IMR-90 (cell line): Measurements from ENCODE around the gene EXOC1L. TPM values are rescaled to one million over a fixed set of nuclear protein-coding genes. Genes with fewer than 3 reads are reported as not detected.

ENCODE experiments used
- ATAC-seq: fragments of 200-7000 bp; cut with Tn5 transposase; 2 replicates; pipeline ENCODE4 v1.9.1; 2020; ENCODE audit warnings: low read depth, mild to moderate bottlenecking, moderate library complexity
- BruUV-seq: library from RNA; stranded (reverse); fragments of 400-500 nt; replicated peaks from 2 replicates; lab custom pipeline; 2021; lab: Mats Ljungman, UMichigan
- CTCF ChIA-PET: fragments of 300-600 bp; formaldehyde crosslinking; extraction: SDS; loops from one replicate; lab custom pipeline; 2021; ENCODE audit warnings: antibody characterized with exemption; lab: Yijun Ruan, JAX
- POLR2A ChIA-PET: fragments of 300-600 bp; sonication (Branson Sonifier 250); formaldehyde crosslinking; loops from one replicate; lab custom pipeline; 2022; ENCODE audit warnings: antibody characterized with exemption; ENCODE audit not compliant: unreplicated experiment; lab: Charles Lee
- DNase-seq: peaks from one replicate; pipeline ENCODE4 v3.0.0; 2013
- H2AFZ ChIP-seq: replicated peaks from 2 replicates; pipeline ENCODE3; 2013; ENCODE audit warnings: low read length, mild to moderate bottlenecking; ENCODE audit not compliant: poor library complexity
- H2AK5ac ChIP-seq: 2 replicates; pipeline ENCODE4 v1.6.1; 2013; ENCODE audit warnings: low read depth, low read length, inconsistent platforms
- H2AK9ac ChIP-seq: replicated peaks from 2 replicates; pipeline ENCODE3; 2013; ENCODE audit warnings: mild to moderate bottlenecking, low read depth, low read length, moderate library complexity; ENCODE audit not compliant: poor library complexity
- H2BK120ac ChIP-seq: 2 replicates; pipeline ENCODE4 v1.6.1; 2013; ENCODE audit warnings: low read depth, low read length, inconsistent platforms
- H2BK15ac ChIP-seq: 3 replicates; pipeline ENCODE4 v1.6.1; 2013; ENCODE audit warnings: low read depth, low read length, inconsistent platforms
- H2BK20ac ChIP-seq: 2 replicates; pipeline ENCODE4 v1.6.1; 2013; ENCODE audit warnings: low read depth, mild to moderate bottlenecking, inconsistent platforms, low read length, moderate library complexity
- H2BK5ac ChIP-seq: 2 replicates; pipeline ENCODE4 v1.6.1; 2013; ENCODE audit warnings: mild to moderate bottlenecking, low read depth, low read length, inconsistent platforms; ENCODE audit not compliant: poor library complexity, severe bottlenecking
- H3K14ac ChIP-seq: replicated peaks from 2 replicates; pipeline ENCODE4 v1.6.1; 2013; ENCODE audit warnings: low read depth, low read length, inconsistent platforms
- H3K18ac ChIP-seq: 2 replicates; pipeline ENCODE4 v1.6.1; 2013; ENCODE audit warnings: low read depth, low read length, control low read depth
- H3K23ac ChIP-seq: 2 replicates; pipeline ENCODE4 v1.6.1; 2013; ENCODE audit warnings: low read depth, low read length, inconsistent platforms
- H3K27ac ChIP-seq: 2 replicates; pipeline ENCODE4 v1.5.1; 2013; ENCODE audit warnings: mild to moderate bottlenecking, control low read depth, low read length; ENCODE audit not compliant: insufficient read depth
- H3K27me3 ChIP-seq: 2 replicates; pipeline ENCODE4 v1.6.1; 2013; ENCODE audit warnings: low read length; ENCODE audit not compliant: control insufficient read depth, insufficient read depth
- H3K36me3 ChIP-seq: 2 replicates; pipeline ENCODE4 v1.6.1; 2013; ENCODE audit warnings: low read length, mixed read lengths; ENCODE audit not compliant: control insufficient read depth, insufficient read depth
- H3K4ac ChIP-seq: 2 replicates; pipeline ENCODE4 v1.6.1; 2013; ENCODE audit warnings: low read depth, low read length, inconsistent platforms
- H3K4me1 ChIP-seq: 2 replicates; pipeline ENCODE4 v1.6.1; 2013; ENCODE audit warnings: low read length, mixed read lengths; ENCODE audit not compliant: control insufficient read depth, insufficient read depth
- H3K4me2 ChIP-seq: 2 replicates; pipeline ENCODE4 v1.6.1; 2013; ENCODE audit warnings: low read depth, mild to moderate bottlenecking, control low read depth, low read length, moderate library complexity
- H3K4me3 ChIP-seq: 2 replicates; pipeline ENCODE4 v1.5.1; 2013; ENCODE audit warnings: low read depth, mild to moderate bottlenecking, control low read depth, low read length, moderate library complexity; ENCODE audit not compliant: insufficient read depth
- H3K56ac ChIP-seq: 2 replicates; pipeline ENCODE4 v1.6.1; 2013; ENCODE audit warnings: low read length, inconsistent platforms; ENCODE audit not compliant: insufficient read depth; ENCODE audit errors: extremely low read depth
- H3K79me1 ChIP-seq, 2 experiments: 2 replicates each; pipeline ENCODE4 v1.6.1; 2013; ENCODE audit warnings: low read length in 2 of 2, inconsistent platforms in 1 of 2, low read depth in 1 of 2
- H3K9ac ChIP-seq: 2 replicates; pipeline ENCODE4 v1.6.1; 2013; ENCODE audit warnings: low read depth, low read length, control low read depth
- H3K9me1 ChIP-seq: 2 replicates; pipeline ENCODE4 v1.6.1; 2013; ENCODE audit warnings: low read length, inconsistent platforms; ENCODE audit not compliant: insufficient read depth
- H3K9me3 ChIP-seq: 2 replicates; pipeline ENCODE4 v1.6.1; 2013; ENCODE audit warnings: low read length; ENCODE audit not compliant: control insufficient read depth, insufficient read depth
- H4K20me1 ChIP-seq: 2 replicates; pipeline ENCODE4 v1.6.1; 2013; ENCODE audit warnings: low read length, inconsistent platforms; ENCODE audit not compliant: insufficient read depth
- H4K5ac ChIP-seq: 2 replicates; pipeline ENCODE4 v1.6.1; 2013; ENCODE audit warnings: mild to moderate bottlenecking, low read depth, low read length, control low read depth
- H4K8ac ChIP-seq, 2 experiments: 2 replicates each; pipeline ENCODE4 v1.6.1; 2013; ENCODE audit warnings: low read depth in 2 of 2, low read length in 2 of 2, control low read depth in 1 of 2, inconsistent platforms in 1 of 2
- H4K91ac ChIP-seq: 2 replicates; pipeline ENCODE4 v1.6.1; 2013; ENCODE audit warnings: low read depth, low read length, inconsistent platforms; ENCODE audit not compliant: insufficient read depth
- BHLHE40 ChIP-seq: fragments of 150-350 bp; IDR thresholded peaks from 2 replicates; pipeline ENCODE4 v1.6.1; 2016; ENCODE audit warnings: mild to moderate bottlenecking, low read depth, low read length
- CEBPB ChIP-seq: IDR thresholded peaks from 2 replicates; pipeline ENCODE4 v1.6.1; 2012; ENCODE audit warnings: low read depth, low read length, improper control_type of control experiment
- ELK1 ChIP-seq: fragments of 150-350 bp; IDR thresholded peaks from 2 replicates; pipeline ENCODE4 v1.6.1; 2016; ENCODE audit warnings: low read depth, mild to moderate bottlenecking, low read length, moderate library complexity, borderline replicate concordance
- FOS ChIP-seq: fragments of 150-350 bp; IDR thresholded peaks from 2 replicates; pipeline ENCODE4 v1.6.1; 2016; ENCODE audit warnings: low read depth, low read length
- MXI1 ChIP-seq: IDR thresholded peaks from 2 replicates; pipeline ENCODE4 v1.6.1; 2012; ENCODE audit warnings: low read depth, mild to moderate bottlenecking, low read length, moderate library complexity, borderline replicate concordance
- NFE2L2 ChIP-seq: fragments of 150-350 bp; IDR thresholded peaks from 2 replicates; pipeline ENCODE4 v1.6.1; 2016; ENCODE audit warnings: low read depth, mild to moderate bottlenecking, low read length
- POLR2A ChIP-seq: IDR thresholded peaks from 2 replicates; pipeline ENCODE4 v1.6.1; 2012; ENCODE audit warnings: mild to moderate bottlenecking, low read depth, low read length
- RAD21 ChIP-seq: IDR thresholded peaks from 2 replicates; pipeline ENCODE4 v1.6.1; 2012; ENCODE audit warnings: low read length, improper control_type of control experiment
- RCOR1 ChIP-seq: IDR thresholded peaks from 2 replicates; pipeline ENCODE4 v1.6.1; 2012; ENCODE audit warnings: mild to moderate bottlenecking, low read length, improper control_type of control experiment; ENCODE audit not compliant: insufficient replicate concordance
- RFX5 ChIP-seq: IDR thresholded peaks from 2 replicates; pipeline ENCODE4 v1.8.0; 2012; ENCODE audit warnings: low read depth, mild to moderate bottlenecking, low read length, moderate library complexity
- SMC3 ChIP-seq: fragments of 150-350 bp; IDR thresholded peaks from 2 replicates; pipeline ENCODE4 v1.6.1; 2016; ENCODE audit warnings: low read depth, mild to moderate bottlenecking, antibody characterized with exemption, low read length, moderate library complexity
- USF2 ChIP-seq: fragments of 150-350 bp; IDR thresholded peaks from 2 replicates; pipeline ENCODE4 v1.6.1; 2017; ENCODE audit warnings: mild to moderate bottlenecking, antibody characterized with exemption, low read length, low read depth
- WGBS, 2 experiments: methylation state at CpG; one replicate each; pipeline versions ENCODE4 v1.1.5 to v1.1.7; 2013; ENCODE audit warnings: missing lambda C conversion rate in 2 of 2; ENCODE audit not compliant: insufficient read length in 1 of 2; ENCODE audit errors: extremely low coverage in 2 of 2; 5-methylcytosine and 5-hydroxymethylcytosine counted together
- dilution Hi-C: fragments of 300-500 bp; cut with HindIII; formaldehyde crosslinking; loops from one replicate; pipeline ENCODE4 v1.14.3; 2018; ENCODE audit warnings: low sequenced_read_pairs; ENCODE audit not compliant: unreplicated experiment
- in situ Hi-C: fragments of 300-500 bp; cut with MboI; formaldehyde crosslinking; loops from 3 replicates; pipeline ENCODE4 v1.14.3; 2019; ENCODE audit warnings: low sequenced_read_pairs, inconsistent platforms, mixed read lengths
- intact Hi-C: fragments of 100-400 bp; cut with micrococcal nuclease; formaldehyde crosslinking; loops from 2 replicates; pipeline ENCODE4 v1.10.0; 2022
- polyA plus RNA-seq, 3 experiments: library from polyadenylated mRNA; depleted of rRNA; stranded (reverse); fragments of >200 nt; gene quantifications; 2 replicates each; pipeline ENCODE4 v1.2.3, GENCODE V29; 2012; ENCODE audit warnings: low replicate concordance in 1 of 3
- total RNA-seq: library from RNA; depleted of rRNA; stranded (reverse); fragments of >200 nt; gene quantifications from 2 replicates; pipeline ENCODE4 v1.2.3, GENCODE V29; 2012

EXOC1L gene
- total and polyA plus RNA-seq, 2 of the 4 experiments (the other 2 are of a cell fraction): not detected

- Histone ChIP-seq H3K79me1 (peaks cover 18 to 24% of the 10 kb centered on the region in 2 experiments), H3K18ac (no peak overlapping the region; the same call in 1 of the 2 replicates), H4K8ac (peak overlapping the region; percentile 82 to 86; a peak in 3 of 4 replicates), H3K4me2 (peak overlapping the region; percentile 99), H2AK5ac (peak overlapping the region; percentile 83; the same call in 1 of the 2 replicates), H3K9me3 (no peaks in the 10 kb centered on the region), H2BK20ac (no peak overlapping the region), H2BK120ac (no peak overlapping the region), H4K5ac (peak overlapping the region; percentile 58), H4K20me1 (no peaks in the 10 kb centered on the region), H3K9me1 (no peaks in the 10 kb centered on the region), H3K4ac (peak overlapping the region; percentile 82), H3K36me3 (no peaks in the 10 kb centered on the region; the same call in 1 of the 2 replicates), H2BK15ac (no peak overlapping the region), H2BK5ac (no peak overlapping the region), H3K27ac (peak overlapping the region; percentile 78), H3K9ac (peak overlapping the region; percentile 95), H2AFZ (peak overlapping the region; percentile 98), H3K27me3 (no peaks in the 10 kb centered on the region), H3K14ac (peak overlapping the region; percentile 70; the same call in 1 of the 2 replicates), H3K23ac (peak overlapping the region; percentile 92), H3K4me1 (no peaks in the 10 kb centered on the region), H3K56ac (0 out of 2 replicates have a peak overlapping the region, but pooled peaks have one; percentile 91), H3K4me3 (peak overlapping the region; percentile 89), H4K91ac (peak overlapping the region; percentile 47; the same call in 1 of the 2 replicates), H2AK9ac (peak overlapping the region; percentile 91)
- CTCF ChIA-PET: no interaction called here
- DNase-seq (no peak), ATAC-seq (no peak)
- WGBS, 2 experiments: no CpG with 5 or more reads among the region's 7 CpGs
- intact Hi-C loops (loop anchor here (5.0 kb wide), 1 partner anchor 507 kb away; the partner anchor contains the start of gene SRD5A3), in situ Hi-C loops (loop anchor here (10.0 to 25.0 kb wide), 2 partner anchors 442 to 509 kb away; partner anchors contain the start of gene SRD5A3), dilution Hi-C loops (no loop called here)
- BruUV-seq: no TSS peak
- POLR2A ChIA-PET: interaction anchor here (0.5 kb wide), 1 partner anchor 404 kb away, joined by 3 read pairs; no protein-coding TSS in a partner anchor
- TF ChIP-seq BHLHE40 (no peak), MXI1 (no peak), NFE2L2 (no peak), RFX5 (no peak), RCOR1 (no peak), POLR2A (no peak), FOS (no peak), ELK1 (no peak), USF2 (no peak), SMC3 (no peak), RAD21 (no peak), CEBPB (no peak)
These were observed 34.5 kb downstream of the EXOC1L start for GRCh38 chr4:55854129-55854528.
